OCI-LY7 (cell line): ENCODE results near the gene LAMTOR3. TPM values are rescaled to one million over a fixed set of nuclear protein-coding genes. Genes with fewer than 3 reads are reported as not detected.

Experiments
- BruUV-seq: library from RNA; stranded (reverse); fragments of 400-500 nt; replicated peaks from 2 replicates; lab custom pipeline; 2021; lab: Mats Ljungman, UMichigan
- CTCF ChIA-PET: fragments of 300-600 bp; sonication (Branson Sonifier 250); formaldehyde crosslinking; loops from one replicate; lab custom pipeline; 2022; ENCODE audit warnings: antibody characterized with exemption; ENCODE audit not compliant: unreplicated experiment; lab: Charles Lee
- POLR2A ChIA-PET: fragments of 300-600 bp; sonication (Branson Sonifier 250); formaldehyde crosslinking; loops from one replicate; lab custom pipeline; 2022; ENCODE audit warnings: antibody characterized with exemption; lab: Charles Lee
- DNase-seq: peaks from one replicate; pipeline ENCODE4 v3.0.0-alpha.2; 2015; ENCODE audit warnings: low spot score
- H2AFZ ChIP-seq: fragments of 200-600 bp; sonication (generic), shearing (Covaris generic); 2 replicates; pipeline ENCODE4 v1.6.1; 2014; ENCODE audit warnings: mild to moderate bottlenecking, antibody characterized with exemption, low read length, moderate library complexity
- H3K27ac ChIP-seq: fragments of 200-600 bp; sonication (generic); 2 replicates; pipeline ENCODE4 v1.5.1; 2014; ENCODE audit warnings: mixed run types, low read depth, mild to moderate bottlenecking, moderate library complexity, low read length, inconsistent platforms; ENCODE audit not compliant: poor library complexity, severe bottlenecking
- H3K36me3 ChIP-seq: fragments of 200-600 bp; sonication (generic); 2 replicates; pipeline ENCODE4 v1.6.1; 2014; ENCODE audit warnings: mild to moderate bottlenecking, antibody characterized with exemption, low read length, moderate library complexity, mixed read lengths; ENCODE audit not compliant: insufficient read depth
- H3K4me1 ChIP-seq: fragments of 200-600 bp; sonication (generic); 2 replicates; pipeline ENCODE4 v1.5.1; 2014; ENCODE audit warnings: mild to moderate bottlenecking, low read length; ENCODE audit not compliant: insufficient read depth, poor library complexity, severe bottlenecking
- H3K4me2 ChIP-seq: fragments of 200-600 bp; sonication (generic); 2 replicates; pipeline ENCODE4 v1.6.1; 2014; ENCODE audit warnings: mild to moderate bottlenecking, low read length
- H3K4me3 ChIP-seq: fragments of 200-600 bp; sonication (generic); 2 replicates; pipeline ENCODE4 v1.5.1; 2014; ENCODE audit warnings: mild to moderate bottlenecking, low read depth, low read length; ENCODE audit not compliant: poor library complexity, severe bottlenecking
- H3K79me2 ChIP-seq: fragments of 200-600 bp; sonication (generic); 2 replicates; pipeline ENCODE4 v1.6.1; 2016; ENCODE audit warnings: low read depth, mild to moderate bottlenecking, low read length, moderate library complexity, mixed read lengths; ENCODE audit not compliant: insufficient read depth
- H3K9me2 ChIP-seq: fragments of 200-600 bp; sonication (generic); 2 replicates; pipeline ENCODE4 v1.6.1; 2016; ENCODE audit warnings: mild to moderate bottlenecking, low read length, mixed read lengths; ENCODE audit not compliant: insufficient read depth
- H3K9me3 ChIP-seq: fragments of 200-600 bp; sonication (generic); 2 replicates; pipeline ENCODE4 v1.6.1; 2014; ENCODE audit warnings: mild to moderate bottlenecking, mixed run types, low read length, mixed read lengths
- H4K20me1 ChIP-seq: fragments of 200-600 bp; sonication (generic); 2 replicates; pipeline ENCODE4 v1.6.1; 2014; ENCODE audit warnings: mild to moderate bottlenecking, antibody characterized with exemption, low read length, moderate library complexity, mixed read lengths; ENCODE audit not compliant: insufficient read depth
- CTCF ChIP-seq: fragments of 200-600 bp; sonication (generic); conservative IDR thresholded peaks from 2 replicates; pipeline ENCODE4 v1.5.1; 2014; ENCODE audit warnings: mild to moderate bottlenecking, antibody characterized with exemption, low read length, moderate library complexity, mixed read lengths
- EZH2phosphoT487 ChIP-seq: fragments of 200-600 bp; sonication (generic); IDR thresholded peaks from 2 replicates; pipeline ENCODE4 v1.6.1; 2018; ENCODE audit warnings: low read depth, borderline replicate concordance, mild to moderate bottlenecking, mixed run types, antibody characterized with exemption, low read length, moderate library complexity, mixed read lengths
- intact Hi-C: fragments of 100-400 bp; cut with micrococcal nuclease; formaldehyde crosslinking; loops from one replicate; pipeline ENCODE4 v1.10.0; 2022; ENCODE audit not compliant: unreplicated experiment
- total RNA-seq, 2 experiments: library from RNA; depleted of rRNA in 1 of 2; stranded (reverse); fragments of >200 nt in 1 of 2; shearing (Covaris generic) in 1 of 2; gene quantifications; 2 replicates each; pipeline ENCODE4 v1.2.3, GENCODE V29; 2014 to 2022

Gene LAMTOR3
- total RNA-seq, 2 experiments from 2014 or later: 18.5 to 27.3 TPM

- Histone ChIP-seq H4K20me1 (0 out of 2 replicates have a peak, but pooled peaks cover 4% of the 10 kb centered on the region), H3K79me2 (peaks cover 11% of the 10 kb centered on the region; the same call in 1 of the 2 replicates), H3K9me3 (no peaks in the 10 kb centered on the region), H3K4me2 (no peak overlapping the region), H3K4me1 (peaks cover 23% of the 10 kb centered on the region), H3K27ac (no peak overlapping the region), H2AFZ (no peak overlapping the region), H3K9me2 (no peaks in the 10 kb centered on the region), H3K4me3 (no peak overlapping the region), H3K36me3 (peaks cover 94% of the 10 kb centered on the region)
- TF ChIP-seq EZH2phosphoT487 (no peak), CTCF (no peak)
- DNase-seq: no peak
- POLR2A ChIA-PET: interaction anchor here (0.6 to 1.3 kb wide), 2 partner anchors 11 to 13 kb away, joined by 3 read pairs; no protein-coding TSS in a partner anchor
- no TSS peak for BruUV-seq
- CTCF ChIA-PET: no interaction called here
- intact Hi-C loops: no loop called here
Observed at GRCh38 chr4:99841129-99841528, 53.1 kb downstream of the LAMTOR3 start.

GRCh38 chr4:99838927-99839326 lies 55.3 kb downstream of the LAMTOR3 start:
- Histone ChIP-seq H3K9me2 (no peaks in the 10 kb centered on the region), H3K4me2 (no peak overlapping the region), H3K36me3 (peaks cover 94% of the 10 kb centered on the region), H2AFZ (no peak overlapping the region), H4K20me1 (0 out of 2 replicates have a peak, but pooled peaks cover 4% of the 10 kb centered on the region), H3K4me3 (no peak overlapping the region), H3K4me1 (peaks cover 1% of the 10 kb centered on the region), H3K9me3 (no peaks in the 10 kb centered on the region; the same call in 1 of the 2 replicates), H3K79me2 (peaks cover 19% of the 10 kb centered on the region; the same call in 1 of the 2 replicates), H3K27ac (no peak overlapping the region)
- ChIA-PET CTCF (no interaction called here), POLR2A (interaction anchor here (1.0 kb wide), 1 partner anchor 23 kb away, joined by 3 read pairs; the partner anchor contains the start of gene DAPP1)
- TF ChIP-seq CTCF (no peak), EZH2phosphoT487 (no peak)
- no TSS peak for BruUV-seq
- intact Hi-C loops: no loop called here
- no peak for DNase-seq

- BruUV-seq: no TSS peak
- Histone ChIP-seq H4K20me1 (peaks cover 12% of the 10 kb centered on the region; the same call in 1 of the 2 replicates), H3K9me3 (no peaks in the 10 kb centered on the region; the same call in 1 of the 2 replicates), H3K4me2 (no peak overlapping the region), H3K4me1 (no peaks in the 10 kb centered on the region), H2AFZ (no peak overlapping the region), H3K9me2 (no peaks in the 10 kb centered on the region), H3K79me2 (peaks cover 49% of the 10 kb centered on the region), H3K4me3 (no peak overlapping the region), H3K27ac (no peak overlapping the region), H3K36me3 (peaks cover 87% of the 10 kb centered on the region)
- DNase-seq: no peak
- intact Hi-C loops: no loop called here
- TF ChIP-seq CTCF (no peak), EZH2phosphoT487 (no peak)
- POLR2A ChIA-PET: interaction anchor here (3.1 kb wide), 1 partner anchor 14 kb away, joined by 11 read pairs; no protein-coding TSS in a partner anchor
- CTCF ChIA-PET: no interaction called here
Observed at GRCh38 chr4:99835942-99836341, 58.3 kb downstream of the LAMTOR3 start.
